Mesenchymal stem cell (in vitro differentiated cells and primary cell): ENCODE results near the gene LIMCH1.

Experiments used
- DNase-seq: peaks from one replicate; pipeline ENCODE4 v3.0.0-alpha.2; 2013
- H2AFZ ChIP-seq: one replicate; pipeline ENCODE4 v1.6.1; 2013; ENCODE audit warnings: low read depth, mild to moderate bottlenecking, control low read depth, inconsistent platforms, low read length, moderate library complexity
- H2AK5ac ChIP-seq: 2 replicates; pipeline ENCODE4 v1.6.1; 2013; ENCODE audit warnings: low read length, moderate library complexity, mild to moderate bottlenecking, inconsistent platforms; ENCODE audit not compliant: severe bottlenecking
- H2BK120ac ChIP-seq: one replicate; pipeline ENCODE4 v1.6.1; 2013; ENCODE audit warnings: low read depth, mild to moderate bottlenecking, inconsistent platforms, low read length, moderate library complexity
- H2BK12ac ChIP-seq, 2 experiments: one replicate each; pipeline ENCODE4 v1.6.1; 2013; ENCODE audit warnings: inconsistent platforms in 2 of 2, low read length in 2 of 2, mild to moderate bottlenecking in 2 of 2, moderate library complexity in 2 of 2, control low read depth in 1 of 2
- H2BK15ac ChIP-seq: one replicate; pipeline ENCODE4 v1.6.1; 2013; ENCODE audit warnings: mild to moderate bottlenecking, low read depth, inconsistent platforms; ENCODE audit not compliant: poor library complexity, severe bottlenecking
- H2BK5ac ChIP-seq: 2 replicates; pipeline ENCODE4 v1.6.1; 2013; ENCODE audit warnings: low read depth, mild to moderate bottlenecking, low read length, control low read depth, inconsistent platforms; ENCODE audit not compliant: poor library complexity, severe bottlenecking
- H3K14ac ChIP-seq, 2 experiments: one replicate each; pipeline ENCODE4 v1.6.1; 2013; ENCODE audit warnings: inconsistent platforms in 2 of 2, low read length in 2 of 2, control low read depth in 1 of 2, mild to moderate bottlenecking in 1 of 2, moderate library complexity in 1 of 2
- H3K18ac ChIP-seq, 2 experiments: one replicate each; pipeline ENCODE4 v1.6.1; 2013; ENCODE audit warnings: inconsistent platforms in 2 of 2, low read length in 2 of 2, control low read depth in 1 of 2, low read depth in 1 of 2, mild to moderate bottlenecking in 1 of 2
- H3K23ac ChIP-seq, 2 experiments: one replicate each; pipeline ENCODE4 v1.6.1; 2013; ENCODE audit warnings: inconsistent platforms in 2 of 2, low read length in 2 of 2, mild to moderate bottlenecking in 2 of 2, moderate library complexity in 2 of 2, control low read depth in 1 of 2
- H3K27ac ChIP-seq: 2 replicates; pipeline ENCODE4 v1.5.1; 2013; ENCODE audit warnings: mild to moderate bottlenecking, moderate library complexity, low read length, control low read depth, inconsistent platforms; ENCODE audit not compliant: poor library complexity, severe bottlenecking
- H3K27me3 ChIP-seq, 2 experiments: 2 replicates each; pipeline versions ENCODE4 v1.6.1 to v1.7.0; 2013; ENCODE audit warnings: low read length in 2 of 2, mild to moderate bottlenecking in 2 of 2, moderate library complexity in 2 of 2, control low read depth in 1 of 2, inconsistent platforms in 1 of 2; ENCODE audit not compliant: control insufficient read depth in 1 of 2, insufficient read depth in 1 of 2
- H3K36me3 ChIP-seq, 2 experiments: 2 replicates each; pipeline versions ENCODE4 v1.6.1 to v1.7.0; 2013; ENCODE audit warnings: low read length in 2 of 2, control low read depth in 1 of 2, inconsistent platforms in 1 of 2, low read depth in 1 of 2, mild to moderate bottlenecking in 1 of 2; ENCODE audit not compliant: insufficient read depth in 2 of 2, control insufficient read depth in 1 of 2
- H3K4ac ChIP-seq, 2 experiments: one replicate each; pipeline ENCODE4 v1.6.1; 2013; ENCODE audit warnings: inconsistent platforms in 2 of 2, low read length in 2 of 2, mild to moderate bottlenecking in 2 of 2, moderate library complexity in 2 of 2, control low read depth in 1 of 2, low read depth in 1 of 2
- H3K4me1 ChIP-seq: 2 replicates; pipeline ENCODE4 v1.6.1; 2013; ENCODE audit warnings: low read depth, low read length, control low read depth; ENCODE audit not compliant: control insufficient read depth, insufficient read depth
- H3K4me2 ChIP-seq: 2 replicates; pipeline ENCODE4 v1.6.1; 2013; ENCODE audit warnings: low read length, mild to moderate bottlenecking, inconsistent platforms; ENCODE audit not compliant: poor library complexity, severe bottlenecking
- H3K4me3 ChIP-seq, 2 experiments: 2 replicates each; pipeline versions ENCODE4 v1.5.1 to v1.7.0; 2013; ENCODE audit warnings: low read length in 2 of 2, mild to moderate bottlenecking in 2 of 2, control low read depth in 1 of 2, low read depth in 1 of 2; ENCODE audit not compliant: insufficient read depth in 1 of 2
- H3K79me1 ChIP-seq: replicated peaks from 2 replicates; pipeline ENCODE4 v1.6.1; 2013; ENCODE audit warnings: mild to moderate bottlenecking, control low read depth, low read length, inconsistent platforms; ENCODE audit not compliant: poor library complexity, severe bottlenecking
- H3K9ac ChIP-seq: 2 replicates; pipeline ENCODE4 v1.7.0; 2013; ENCODE audit warnings: mild to moderate bottlenecking, low read length, moderate library complexity
- H3K9me3 ChIP-seq: 2 replicates; pipeline ENCODE4 v1.7.0; 2013; ENCODE audit warnings: mild to moderate bottlenecking, low read length; ENCODE audit not compliant: control insufficient read depth
- H4K8ac ChIP-seq: one replicate; pipeline ENCODE4 v1.6.1; 2013; ENCODE audit warnings: inconsistent platforms, mild to moderate bottlenecking, low read length, moderate library complexity
- H4K91ac ChIP-seq: one replicate; pipeline ENCODE4 v1.6.1; 2013; ENCODE audit warnings: mild to moderate bottlenecking, low read length, inconsistent platforms
- WGBS: methylation state at CpG from one replicate; pipeline ENCODE4 v1.1.7; 2013; ENCODE audit warnings: mixed read lengths; 5-methylcytosine and 5-hydroxymethylcytosine counted together

Gene LIMCH1

DNA sequence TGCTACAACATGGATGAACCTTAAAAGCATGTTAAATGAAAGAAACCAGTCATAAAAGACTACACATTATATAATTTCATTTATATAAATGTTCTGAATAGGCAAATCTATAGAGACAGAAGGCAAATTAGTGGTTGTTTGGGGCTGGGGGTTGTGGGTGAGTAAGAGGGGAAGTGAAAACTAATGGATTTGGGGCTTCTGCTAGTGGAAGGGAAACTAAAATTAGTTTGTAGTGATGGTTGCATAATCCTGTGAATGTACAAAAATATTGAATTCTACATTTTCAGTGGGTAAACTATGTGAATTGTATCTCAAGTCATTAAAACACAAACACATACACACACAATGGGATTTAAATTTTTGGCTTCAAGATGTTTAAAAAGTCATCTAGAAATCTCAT, 25.4 kb upstream of the LIMCH1 start:
- Histone ChIP-seq H3K36me3 (no peaks in the 10 kb centered on the region), H2BK15ac (no peak overlapping the region), H2AFZ (no peak overlapping the region), H3K9me3 (no peaks in the 10 kb centered on the region), H3K4me3 (no peak overlapping the region), H2BK5ac (no peak overlapping the region), H3K23ac (no peak overlapping the region), H2AK5ac (no peak overlapping the region), H3K18ac (no peak overlapping the region), H3K4me1 (peaks cover 2% of the 10 kb centered on the region), H4K8ac (no peak overlapping the region), H3K79me1 (no peaks in the 10 kb centered on the region), H3K4me2 (no peak overlapping the region), H3K4ac (no peak overlapping the region), H4K91ac (no peak overlapping the region), H3K27ac (no peak overlapping the region), H3K14ac (no peak overlapping the region), H3K27me3 (no peaks in the 10 kb centered on the region), H2BK120ac (no peak overlapping the region), H3K9ac (no peak overlapping the region), H2BK12ac (no peak overlapping the region)
- no peak for DNase-seq

DNA sequence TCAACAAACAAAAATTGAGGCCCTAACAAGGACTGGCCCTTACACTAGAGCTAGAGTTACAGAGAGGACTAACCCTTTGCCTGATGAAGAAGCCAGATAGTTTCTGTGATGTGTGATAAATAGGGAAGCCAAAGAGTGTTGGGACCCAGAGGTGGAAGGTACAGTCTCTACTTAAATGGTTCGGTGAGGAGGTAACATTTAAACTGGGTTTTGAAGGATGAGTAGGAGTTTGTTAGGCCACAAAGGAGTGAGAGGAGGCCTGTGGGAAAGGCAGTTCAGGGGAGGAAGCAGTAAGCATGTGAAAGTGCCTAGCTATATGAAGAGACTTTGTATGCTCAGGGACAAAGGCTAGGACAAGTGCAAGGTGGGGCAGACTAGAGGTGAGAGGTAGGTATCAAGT, 23.8 kb upstream of the LIMCH1 start:
- no peak for DNase-seq
- peaks cover 2% of the 10 kb centered on the region for H3K4me1 ChIP-seq
- H3K9ac ChIP-seq: no peak overlapping the region
- H4K91ac ChIP-seq: no peak overlapping the region
- no peak overlapping the region for H3K4ac ChIP-seq
- no peak overlapping the region for H3K23ac ChIP-seq
- H2BK15ac ChIP-seq: no peak overlapping the region
- no peak overlapping the region for H2AK5ac ChIP-seq
- H3K9me3 ChIP-seq: no peaks in the 10 kb centered on the region
- H2BK5ac ChIP-seq: no peak overlapping the region
- no peak overlapping the region for H2AFZ ChIP-seq
- H4K8ac ChIP-seq: no peak overlapping the region
- no peak overlapping the region for H3K14ac ChIP-seq
- H3K79me1 ChIP-seq: no peaks in the 10 kb centered on the region
- 97% methylated on average over 1 of the region's 1 CpG for WGBS
- H2BK12ac ChIP-seq: no peak overlapping the region
- no peaks in the 10 kb centered on the region for H3K36me3 ChIP-seq
- no peaks in the 10 kb centered on the region for H3K27me3 ChIP-seq
- H3K18ac ChIP-seq: no peak overlapping the region
- H3K4me3 ChIP-seq: no peak overlapping the region
- H2BK120ac ChIP-seq: no peak overlapping the region
- H3K27ac ChIP-seq: no peak overlapping the region
- H3K4me2 ChIP-seq: no peak overlapping the region

DNA sequence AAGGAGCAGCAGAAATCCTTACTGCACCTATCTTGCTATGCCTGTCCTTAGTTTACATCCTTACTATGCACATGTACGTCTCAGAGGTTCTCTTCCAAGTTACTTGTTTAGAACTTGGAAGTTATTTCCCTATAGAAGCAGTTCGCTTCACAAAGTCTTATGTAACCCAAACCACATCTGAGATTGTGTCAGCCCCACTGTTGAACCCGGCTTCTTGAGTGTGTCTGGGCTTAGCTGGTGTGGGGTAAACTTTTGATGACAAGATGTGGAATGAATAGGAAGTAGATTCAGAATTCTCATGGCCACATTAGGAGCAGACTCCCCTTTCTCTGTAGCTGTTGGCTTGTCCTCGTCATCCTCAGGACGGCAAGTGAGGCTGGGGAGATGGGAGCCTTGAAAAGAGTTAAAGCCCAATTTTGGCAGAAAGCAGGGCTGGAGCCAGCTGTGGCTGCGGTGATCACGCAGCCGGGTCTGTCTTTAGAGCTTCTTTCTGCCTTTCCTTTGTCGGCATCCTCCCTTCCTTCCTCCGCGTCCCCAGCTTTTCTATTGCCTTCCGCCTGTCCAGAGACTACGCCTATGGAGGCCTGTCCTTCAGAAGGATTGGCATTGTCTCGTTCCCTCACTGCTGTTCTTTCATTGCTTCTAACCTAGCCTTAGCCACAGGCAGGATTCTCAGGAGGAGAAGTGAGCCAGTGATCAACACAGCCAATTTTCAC, 23.0 kb upstream of the LIMCH1 start:
- H2AFZ ChIP-seq: no peak overlapping the region
- no peak overlapping the region for H3K23ac ChIP-seq
- no peaks in the 10 kb centered on the region for H3K9me3 ChIP-seq
- H4K8ac ChIP-seq: no peak overlapping the region
- H3K4me3 ChIP-seq: no peak overlapping the region
- peaks cover 2% of the 10 kb centered on the region for H3K4me1 ChIP-seq
- no peak overlapping the region for H2BK12ac ChIP-seq
- H3K4ac ChIP-seq: no peak overlapping the region
- H2BK5ac ChIP-seq: no peak overlapping the region
- 93% methylated on average over 14 of the region's 14 CpGs for WGBS
- H3K36me3 ChIP-seq: no peaks in the 10 kb centered on the region
- no peaks in the 10 kb centered on the region for H3K79me1 ChIP-seq
- no peak overlapping the region for H3K4me2 ChIP-seq
- no peak overlapping the region for H2AK5ac ChIP-seq
- no peak overlapping the region for H3K27ac ChIP-seq
- H2BK120ac ChIP-seq: no peak overlapping the region
- H3K9ac ChIP-seq: no peak overlapping the region
- no peak overlapping the region for H4K91ac ChIP-seq
- H3K14ac ChIP-seq: no peak overlapping the region
- no peak overlapping the region for H2BK15ac ChIP-seq
- H3K18ac ChIP-seq: no peak overlapping the region
- DNase-seq: no peak
- H3K27me3 ChIP-seq: no peaks in the 10 kb centered on the region

DNA sequence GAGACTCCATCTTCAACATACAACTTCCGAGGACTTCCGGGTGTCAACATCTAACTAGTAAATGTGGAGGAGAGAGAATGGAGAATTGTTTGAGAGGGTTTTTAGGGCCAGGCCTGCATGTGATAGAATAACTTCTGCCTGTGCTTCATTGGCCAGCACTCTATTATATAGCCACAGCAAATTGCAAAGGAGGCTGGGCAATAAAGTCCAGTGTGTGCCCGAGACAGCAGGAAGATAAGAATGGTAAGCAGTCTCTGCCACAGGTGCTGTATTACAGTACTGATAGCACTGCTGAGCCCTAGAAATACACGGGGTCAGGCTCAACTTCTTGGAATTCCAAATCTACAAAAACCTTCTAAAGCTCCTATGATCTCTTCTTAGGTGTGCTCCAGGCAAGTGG, 20.8 kb upstream of the LIMCH1 start:
- Histone ChIP-seq H2BK15ac (no peak overlapping the region), H2BK5ac (no peak overlapping the region), H2BK120ac (no peak overlapping the region), H3K4me2 (no peak overlapping the region), H3K4ac (no peak overlapping the region), H2BK12ac (no peak overlapping the region), H3K9ac (no peak overlapping the region), H2AFZ (no peak overlapping the region), H3K79me1 (no peaks in the 10 kb centered on the region), H3K27ac (no peak overlapping the region), H3K18ac (no peak overlapping the region), H2AK5ac (no peak overlapping the region), H3K14ac (no peak overlapping the region), H3K36me3 (no peaks in the 10 kb centered on the region), H3K27me3 (no peaks in the 10 kb centered on the region), H3K4me3 (no peak overlapping the region), H4K8ac (no peak overlapping the region), H3K4me1 (peaks cover 2% of the 10 kb centered on the region), H3K23ac (no peak overlapping the region), H4K91ac (no peak overlapping the region), H3K9me3 (no peaks in the 10 kb centered on the region)
- no peak for DNase-seq
- 96% methylated on average over 4 of the region's 4 CpGs for WGBS
